Fibroblast of mammary gland (primary cell): ENCODE measurements around the gene SNX11.

Experiments
- DNase-seq: peaks from one replicate; pipeline ENCODE4 v3.0.0-alpha.2; 2010; ENCODE audit warnings: low read depth
- H3K4me3 ChIP-seq: 2 replicates; pipeline ENCODE4 v1.5.1; 2011; ENCODE audit warnings: low read depth, mild to moderate bottlenecking, low read length, moderate library complexity; ENCODE audit not compliant: control insufficient read depth
- TF ChIP-seq, protein P1 (sequence below): conservative IDR thresholded peaks from 2 replicates; pipeline ENCODE4 v1.5.1; 2011; ENCODE audit warnings: low read depth, low read length, inconsistent platforms; ENCODE audit not compliant: control insufficient read depth, insufficient read depth

Gene SNX11

DNA sequence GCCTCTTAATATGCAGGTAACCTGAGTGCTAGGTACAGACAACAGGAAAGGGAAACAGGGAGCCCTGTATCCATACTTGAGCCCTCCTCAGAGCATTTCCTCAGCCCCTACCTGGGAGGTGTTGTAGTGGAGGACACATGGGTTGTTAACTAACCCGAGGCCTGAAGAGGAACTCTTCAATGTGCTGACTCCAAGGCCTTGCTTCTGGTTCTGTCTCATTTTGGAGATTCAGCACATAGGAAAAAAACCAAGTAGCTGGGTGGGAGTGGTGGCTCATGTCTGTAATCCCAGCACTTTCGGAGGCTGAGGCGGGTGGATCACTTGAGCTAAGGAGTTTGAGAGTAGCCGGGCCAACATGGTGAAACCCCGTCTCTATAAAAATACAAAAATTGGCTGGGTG is 24.8 kb downstream of the SNX11 start:
- no peak for DNase-seq

DNA sequence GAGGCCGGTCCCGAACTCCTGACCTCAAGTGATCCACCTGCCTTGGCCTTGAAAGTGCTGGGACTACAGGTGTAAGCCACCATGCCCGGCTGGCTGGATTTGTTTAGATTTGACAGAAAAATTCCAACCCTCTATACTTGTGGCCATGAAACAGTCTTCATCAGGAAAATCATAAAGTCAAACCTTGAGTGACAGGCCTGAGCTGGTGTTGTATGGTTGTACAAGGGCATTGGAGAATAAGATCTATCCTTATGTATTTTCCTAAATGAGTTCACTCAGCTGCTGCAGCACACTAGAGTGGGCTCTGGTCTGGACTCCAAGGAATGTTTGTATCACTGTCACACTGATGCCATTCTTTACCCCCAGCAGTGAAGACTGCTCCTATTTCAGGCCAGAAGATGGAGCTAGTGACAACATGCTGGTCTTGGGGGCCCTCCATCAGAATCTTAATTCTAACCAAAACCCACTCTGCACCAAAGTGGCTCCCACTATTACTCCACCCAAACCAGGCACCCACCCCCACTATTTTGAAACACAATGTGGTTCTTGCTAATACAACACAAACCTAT is 27.4 kb downstream of the SNX11 start:
- H3K4me3 ChIP-seq = no peak overlapping the region
- TF ChIP-seq, protein P1, sequence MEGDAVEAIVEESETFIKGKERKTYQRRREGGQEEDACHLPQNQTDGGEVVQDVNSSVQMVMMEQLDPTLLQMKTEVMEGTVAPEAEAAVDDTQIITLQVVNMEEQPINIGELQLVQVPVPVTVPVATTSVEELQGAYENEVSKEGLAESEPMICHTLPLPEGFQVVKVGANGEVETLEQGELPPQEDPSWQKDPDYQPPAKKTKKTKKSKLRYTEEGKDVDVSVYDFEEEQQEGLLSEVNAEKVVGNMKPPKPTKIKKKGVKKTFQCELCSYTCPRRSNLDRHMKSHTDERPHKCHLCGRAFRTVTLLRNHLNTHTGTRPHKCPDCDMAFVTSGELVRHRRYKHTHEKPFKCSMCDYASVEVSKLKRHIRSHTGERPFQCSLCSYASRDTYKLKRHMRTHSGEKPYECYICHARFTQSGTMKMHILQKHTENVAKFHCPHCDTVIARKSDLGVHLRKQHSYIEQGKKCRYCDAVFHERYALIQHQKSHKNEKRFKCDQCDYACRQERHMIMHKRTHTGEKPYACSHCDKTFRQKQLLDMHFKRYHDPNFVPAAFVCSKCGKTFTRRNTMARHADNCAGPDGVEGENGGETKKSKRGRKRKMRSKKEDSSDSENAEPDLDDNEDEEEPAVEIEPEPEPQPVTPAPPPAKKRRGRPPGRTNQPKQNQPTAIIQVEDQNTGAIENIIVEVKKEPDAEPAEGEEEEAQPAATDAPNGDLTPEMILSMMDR = peak; percentile 13
- DNase-seq = no peak

More for the DNA sequence above, 24.8 kb downstream of the SNX11 start:
- TF ChIP-seq, protein P1 = no peak
- no peak overlapping the region for H3K4me3 ChIP-seq

DNA sequence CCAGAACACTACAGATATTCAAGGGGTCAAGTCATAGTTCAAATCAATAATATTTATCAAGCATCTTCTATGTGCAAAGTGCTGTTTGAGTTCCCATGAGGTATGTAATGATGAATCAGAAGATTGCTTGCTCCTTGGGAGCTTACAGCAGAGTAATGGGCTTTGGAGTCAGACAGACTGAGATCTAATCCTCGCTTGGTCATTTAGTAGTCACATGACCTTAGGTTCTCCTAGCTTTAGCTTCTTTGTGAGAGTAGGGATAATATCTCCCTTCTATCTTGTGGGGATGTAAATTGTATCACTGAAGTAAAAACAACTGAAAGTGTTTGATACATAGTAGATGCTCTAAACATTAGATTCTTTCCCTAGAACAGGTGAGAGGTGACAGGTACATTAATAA is 30.1 kb downstream of the SNX11 start:
- DNase-seq = no peak
- TF ChIP-seq, protein P1 = no peak
- H3K4me3 ChIP-seq = no peak overlapping the region

DNA sequence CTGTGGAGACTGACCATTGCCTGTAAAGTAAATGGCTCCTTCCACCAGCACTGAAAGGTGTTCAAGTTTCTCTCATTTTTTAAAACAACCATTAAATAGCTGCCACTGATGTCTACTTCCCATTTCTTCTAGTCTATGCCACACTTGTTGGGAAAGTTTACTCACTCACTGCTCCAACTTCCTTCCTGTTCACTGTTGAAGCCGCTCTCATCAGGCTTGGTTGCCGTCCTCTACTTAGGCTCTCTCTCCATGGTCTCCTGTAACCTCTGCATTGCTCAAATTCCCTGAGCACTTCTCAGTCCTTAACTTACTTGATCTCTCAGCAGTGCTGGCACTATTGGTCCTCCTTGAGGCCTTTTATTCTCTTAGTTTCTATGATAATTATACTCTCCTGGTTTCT is 32.4 kb downstream of the SNX11 start:
- no peak for DNase-seq
- TF ChIP-seq, protein P1 = no peak
- no peak overlapping the region for H3K4me3 ChIP-seq

DNA sequence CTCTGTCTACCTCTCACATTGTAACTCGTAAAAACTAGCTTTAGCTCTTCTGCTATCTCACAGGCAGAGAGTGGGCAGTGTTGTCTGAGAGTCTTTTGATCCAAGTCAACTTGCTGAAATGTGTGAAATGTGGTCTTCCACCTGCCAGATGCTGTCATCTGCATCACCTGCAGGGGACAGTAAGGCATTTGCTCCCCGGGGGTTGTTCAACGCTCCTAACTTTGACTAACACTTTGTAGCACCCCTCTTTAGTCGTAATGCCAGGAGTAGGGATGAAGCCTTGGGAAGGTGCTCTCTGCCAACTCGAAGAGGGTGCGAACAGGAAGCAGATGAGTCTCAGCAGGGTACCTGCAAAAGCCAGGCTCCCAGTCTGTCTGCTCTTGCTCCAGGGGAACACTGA is 36.1 kb downstream of the SNX11 start:
- TF ChIP-seq, protein P1 = no peak
- H3K4me3 ChIP-seq = no peak overlapping the region
- no peak for DNase-seq

DNA sequence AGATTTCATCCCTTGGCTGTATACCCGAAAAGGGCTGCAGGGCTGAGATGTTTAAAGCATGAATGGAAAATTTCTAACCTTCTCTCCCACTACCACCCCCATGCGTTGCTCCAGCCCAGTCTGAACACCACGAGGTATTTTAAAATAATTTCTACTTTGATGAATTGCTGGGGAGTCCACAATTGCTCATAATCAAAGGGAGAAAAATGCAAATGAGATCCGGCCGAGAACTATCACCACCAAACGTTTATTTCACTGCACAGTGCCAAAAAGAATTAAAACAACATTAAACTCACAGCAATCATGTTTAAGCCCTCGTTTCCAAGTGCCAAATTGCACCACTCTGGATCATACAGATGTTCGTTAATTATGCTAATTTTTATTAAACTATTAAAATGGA is 36.7 kb downstream of the SNX11 start:
- TF ChIP-seq, protein P1 = no peak
- H3K4me3 ChIP-seq = no peak overlapping the region
- DNase-seq = no peak
